AG09319 (cell line): ENCODE measurements around the gene CDH12.

ENCODE experiments used
- DNase-seq: peaks from one replicate; pipeline ENCODE4 v3.0.0-alpha.2; 2010; ENCODE audit warnings: low read depth; ENCODE audit errors: extremely low read depth
- TF ChIP-seq, protein P1 (sequence below): IDR thresholded peaks from 2 replicates; pipeline ENCODE4 v1.5.1; 2011; ENCODE audit warnings: low read depth, mild to moderate bottlenecking, inconsistent platforms, low read length, moderate library complexity

CDH12 gene

DNA sequence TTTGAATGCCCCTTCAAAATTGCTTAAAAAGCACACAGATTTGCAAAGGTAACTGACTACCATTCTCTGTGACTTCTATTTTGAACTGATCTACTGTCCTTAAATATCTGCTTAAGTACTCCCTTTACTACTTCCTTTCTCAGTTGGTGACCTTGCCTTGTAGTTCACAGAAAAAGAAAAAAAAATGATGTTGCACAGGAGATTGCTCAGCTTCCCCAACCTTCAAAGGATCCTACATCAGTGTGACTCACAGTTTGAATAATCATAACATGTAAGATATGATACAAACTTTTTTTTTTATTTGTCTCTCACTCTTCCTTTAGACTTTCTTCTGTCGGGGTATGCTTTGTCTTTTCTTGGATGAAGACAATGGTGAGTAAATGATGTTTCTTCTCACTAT lies 1029.6 kb downstream of the CDH12 start:
- no peak for DNase-seq
- TF ChIP-seq, protein P1, sequence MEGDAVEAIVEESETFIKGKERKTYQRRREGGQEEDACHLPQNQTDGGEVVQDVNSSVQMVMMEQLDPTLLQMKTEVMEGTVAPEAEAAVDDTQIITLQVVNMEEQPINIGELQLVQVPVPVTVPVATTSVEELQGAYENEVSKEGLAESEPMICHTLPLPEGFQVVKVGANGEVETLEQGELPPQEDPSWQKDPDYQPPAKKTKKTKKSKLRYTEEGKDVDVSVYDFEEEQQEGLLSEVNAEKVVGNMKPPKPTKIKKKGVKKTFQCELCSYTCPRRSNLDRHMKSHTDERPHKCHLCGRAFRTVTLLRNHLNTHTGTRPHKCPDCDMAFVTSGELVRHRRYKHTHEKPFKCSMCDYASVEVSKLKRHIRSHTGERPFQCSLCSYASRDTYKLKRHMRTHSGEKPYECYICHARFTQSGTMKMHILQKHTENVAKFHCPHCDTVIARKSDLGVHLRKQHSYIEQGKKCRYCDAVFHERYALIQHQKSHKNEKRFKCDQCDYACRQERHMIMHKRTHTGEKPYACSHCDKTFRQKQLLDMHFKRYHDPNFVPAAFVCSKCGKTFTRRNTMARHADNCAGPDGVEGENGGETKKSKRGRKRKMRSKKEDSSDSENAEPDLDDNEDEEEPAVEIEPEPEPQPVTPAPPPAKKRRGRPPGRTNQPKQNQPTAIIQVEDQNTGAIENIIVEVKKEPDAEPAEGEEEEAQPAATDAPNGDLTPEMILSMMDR: no peak

DNA sequence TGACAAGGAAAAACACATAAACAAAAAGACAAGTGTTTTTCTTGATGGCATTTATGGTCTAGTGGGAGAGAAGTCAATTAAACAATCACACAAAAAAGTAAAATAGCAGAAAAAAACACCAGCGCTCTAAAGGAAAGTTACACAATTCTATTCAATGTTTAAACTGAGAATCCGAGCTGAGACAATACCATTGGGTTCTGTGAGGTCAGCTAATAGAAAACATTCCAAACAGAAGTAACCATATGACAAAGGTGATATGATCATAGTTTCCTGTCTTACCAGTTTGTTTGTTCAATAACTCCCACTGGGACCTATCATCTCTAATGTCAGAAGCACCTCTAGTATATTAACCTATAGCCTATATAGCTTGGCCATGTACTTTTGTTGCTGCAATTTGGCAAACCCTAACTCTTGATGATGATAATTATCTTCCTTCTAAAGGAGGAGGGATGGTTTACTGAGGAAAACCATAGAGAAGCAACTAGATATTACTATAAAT lies 1030.0 kb downstream of the CDH12 start:
- TF ChIP-seq, protein P1: no peak
- DNase-seq: no peak

DNA sequence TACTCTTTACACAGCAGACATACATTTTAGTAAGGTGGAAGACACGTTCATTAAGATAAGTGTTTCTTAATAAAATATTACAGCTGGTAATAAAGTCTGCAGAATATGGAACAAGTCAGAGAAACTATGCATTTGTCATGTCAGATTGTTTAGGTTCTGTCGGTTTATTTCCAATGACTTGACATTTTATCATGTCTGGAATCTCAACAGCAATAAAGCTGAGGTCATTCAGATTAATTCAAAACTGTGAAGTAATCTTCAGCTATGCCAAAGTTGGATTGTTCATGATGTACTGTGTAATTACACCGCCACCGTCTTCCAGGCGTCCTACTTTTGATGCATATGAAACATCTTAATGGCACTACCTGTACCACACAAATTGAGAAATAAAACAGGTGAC lies 1032.6 kb downstream of the CDH12 start:
- DNase-seq: no peak
- TF ChIP-seq, protein P1: no peak

- DNase-seq: no peak
- TF ChIP-seq, protein P1: no peak
These were observed 1034.8 kb downstream of the CDH12 start for GRCh38 chr5:21818370-21818720.

- TF ChIP-seq, protein P1: peak; percentile 11
- DNase-seq: no peak
These were observed 1035.3 kb downstream of the CDH12 start for GRCh38 chr5:21817668-21818369.

DNA sequence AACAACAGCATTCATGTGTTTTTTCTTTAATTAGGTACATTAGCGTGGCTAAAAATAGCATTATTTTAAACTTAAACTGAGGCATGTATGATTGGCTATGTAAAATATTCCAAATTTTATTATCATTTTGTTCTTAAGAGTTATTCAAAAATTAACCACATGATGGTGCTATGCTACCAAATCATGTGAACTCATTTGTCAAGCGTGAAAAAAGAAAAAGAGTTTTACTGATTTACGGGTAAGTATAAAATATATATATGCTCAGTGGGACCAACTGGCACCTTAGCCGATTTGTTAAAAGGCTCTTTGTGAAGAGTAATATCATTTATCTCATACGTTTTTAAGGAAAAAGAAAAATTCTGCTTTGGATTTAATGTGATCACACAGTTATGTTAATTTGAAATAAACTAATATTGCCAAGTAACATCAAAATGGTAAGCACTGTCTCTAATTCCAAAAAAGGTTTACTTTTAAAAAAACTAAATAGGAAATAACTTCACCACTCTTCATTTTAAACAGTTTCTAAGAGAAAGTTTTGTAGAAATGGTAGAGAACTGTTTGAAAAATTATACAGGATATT lies 1042.3 kb downstream of the CDH12 start:
- TF ChIP-seq, protein P1: peak; percentile 36
- no peak for DNase-seq

GRCh38 chr5:21809611-21810010 lies 1043.5 kb downstream of the CDH12 start:
- TF ChIP-seq, protein P1: no peak
- no peak for DNase-seq
